ENCODE results near the gene ZBTB4. TPM values are rescaled to one million over a fixed set of nuclear protein-coding genes. Genes with fewer than 3 reads are reported as not detected.
A peak's percentile ranks its signal among the peaks of the same experiment; 100 is the strongest.

ZBTB4 gene
- total and polyA plus RNA-seq, 8 donors = 15.8 to 31.5 (median 20.1) TPM

DNA sequence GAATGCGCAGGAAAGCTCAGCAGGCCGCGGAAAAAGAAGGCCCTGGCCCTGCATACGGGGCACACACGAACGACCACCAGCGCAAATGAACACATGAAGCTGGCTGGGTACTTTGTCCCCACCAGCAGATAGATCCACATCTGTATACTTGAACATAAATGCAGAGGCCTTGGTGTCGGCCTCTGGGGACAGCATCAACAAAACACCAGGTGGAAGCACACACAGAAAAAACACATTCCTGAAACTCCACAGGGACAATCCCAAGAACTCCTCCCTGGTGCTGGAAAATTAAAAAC, 606 bp upstream of the ZBTB4 start:
- 1 to 7% (median 5%) methylated on average over 8 of the region's 8 CpGs for WGBS, 5 donors
- peaks cover 38 to 74% (median 65%) of the 10 kb centered on the region in 4 donors for H3K4me1 ChIP-seq

DNA sequence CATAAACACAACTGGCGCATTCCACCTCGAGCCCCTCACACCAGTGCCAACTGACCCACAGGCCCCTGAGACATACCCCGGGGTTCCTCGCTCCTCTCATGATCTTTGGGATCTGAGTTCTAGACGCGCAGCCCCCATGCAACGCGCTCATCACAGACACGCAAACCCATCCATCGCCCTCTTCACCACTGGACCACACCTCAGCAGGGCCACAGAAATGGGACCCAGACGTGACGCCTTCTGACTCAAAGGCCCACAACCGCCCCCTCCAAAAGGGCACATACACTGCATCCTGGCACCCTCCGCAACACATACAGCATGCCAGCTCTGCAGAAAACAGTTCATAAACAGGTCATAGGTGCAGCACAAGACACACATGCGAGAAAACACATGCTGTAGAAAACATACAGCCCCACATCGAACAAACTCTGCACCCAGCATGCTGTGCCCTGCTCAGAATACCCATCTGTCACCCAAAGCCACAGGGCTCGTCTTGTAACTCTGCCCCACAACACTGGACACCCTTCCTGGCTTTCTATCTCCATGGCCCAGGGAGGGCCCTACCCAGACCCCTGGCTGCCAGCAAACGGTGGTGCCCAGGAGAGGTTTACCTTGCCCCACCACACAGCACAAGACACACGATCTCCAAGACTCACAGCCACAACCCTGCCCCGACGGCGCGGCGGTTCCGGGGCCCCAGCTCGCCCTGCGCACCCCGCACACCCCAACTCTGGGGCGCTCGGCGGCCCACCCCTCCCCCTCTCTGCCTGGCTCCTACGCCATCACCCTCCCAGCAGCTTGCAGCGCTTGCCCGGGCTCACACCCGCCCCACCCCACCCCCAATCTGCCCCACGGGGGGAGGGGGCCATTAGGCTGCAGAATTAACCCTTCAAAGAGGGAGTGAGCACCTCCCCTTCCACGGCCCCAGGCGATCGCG, 887 bp downstream of the ZBTB4 start:
- TF ChIP-seq, protein P1, sequence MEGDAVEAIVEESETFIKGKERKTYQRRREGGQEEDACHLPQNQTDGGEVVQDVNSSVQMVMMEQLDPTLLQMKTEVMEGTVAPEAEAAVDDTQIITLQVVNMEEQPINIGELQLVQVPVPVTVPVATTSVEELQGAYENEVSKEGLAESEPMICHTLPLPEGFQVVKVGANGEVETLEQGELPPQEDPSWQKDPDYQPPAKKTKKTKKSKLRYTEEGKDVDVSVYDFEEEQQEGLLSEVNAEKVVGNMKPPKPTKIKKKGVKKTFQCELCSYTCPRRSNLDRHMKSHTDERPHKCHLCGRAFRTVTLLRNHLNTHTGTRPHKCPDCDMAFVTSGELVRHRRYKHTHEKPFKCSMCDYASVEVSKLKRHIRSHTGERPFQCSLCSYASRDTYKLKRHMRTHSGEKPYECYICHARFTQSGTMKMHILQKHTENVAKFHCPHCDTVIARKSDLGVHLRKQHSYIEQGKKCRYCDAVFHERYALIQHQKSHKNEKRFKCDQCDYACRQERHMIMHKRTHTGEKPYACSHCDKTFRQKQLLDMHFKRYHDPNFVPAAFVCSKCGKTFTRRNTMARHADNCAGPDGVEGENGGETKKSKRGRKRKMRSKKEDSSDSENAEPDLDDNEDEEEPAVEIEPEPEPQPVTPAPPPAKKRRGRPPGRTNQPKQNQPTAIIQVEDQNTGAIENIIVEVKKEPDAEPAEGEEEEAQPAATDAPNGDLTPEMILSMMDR (IDR thresholded peaks at IDR 0.05) = no peak
- TF ChIP-seq POLR2A (IDR thresholded peaks at IDR 0.05) (no peak), POLR2AphosphoS5 (IDR thresholded peaks at IDR 0.05) (no peak), EP300 (IDR thresholded peaks at IDR 0.05) (no peak)
- Histone ChIP-seq H3K9me3 (no peaks in the 10 kb centered on the region), H3K27ac (peak overlapping the region; percentile 97 to 100 (median 100)), H3K27me3 (no peaks in the 10 kb centered on the region), H3K4me3 (peak overlapping the region; percentile 87 to 99 (median 96)), H3K4me1 (peaks cover 38 to 85% (median 69%) of the 10 kb centered on the region in 4 donors), H3K36me3 (no peaks in the 10 kb centered on the region)
- WGBS, 5 donors = 7 to 25% (median 16%) methylated on average over 17 to 39 of the region's 40 CpGs
- intact Hi-C loops (cut with DNase I; ENCODE audit: low total_unique reads) = loop anchor here (5.0 kb wide), 1 partner anchor 41 kb away; the partner anchor contains the start of genes FGF11 and TMEM102
- peak; percentile 55 to 86 for DNase-seq

More for the DNA sequence above, 606 bp upstream of the ZBTB4 start:
- DNase-seq = no peak
- Histone ChIP-seq H3K27me3 (no peaks in the 10 kb centered on the region), H3K27ac (peak overlapping the region; percentile 97 to 100 (median 100)), H3K36me3 (no peaks in the 10 kb centered on the region), H3K4me3 (peak overlapping the region; percentile 87 to 99 (median 96)), H3K9me3 (no peaks in the 10 kb centered on the region)
- intact Hi-C loops (cut with DNase I; ENCODE audit: low total_unique reads) = no loop called here
- no peak for TF ChIP-seq POLR2AphosphoS5 (IDR thresholded peaks at IDR 0.05)
- no peak for TF ChIP-seq EP300 (IDR thresholded peaks at IDR 0.05)
- TF ChIP-seq, protein P1 (IDR thresholded peaks at IDR 0.05) = no peak
- no peak for TF ChIP-seq POLR2A (IDR thresholded peaks at IDR 0.05)

DNA sequence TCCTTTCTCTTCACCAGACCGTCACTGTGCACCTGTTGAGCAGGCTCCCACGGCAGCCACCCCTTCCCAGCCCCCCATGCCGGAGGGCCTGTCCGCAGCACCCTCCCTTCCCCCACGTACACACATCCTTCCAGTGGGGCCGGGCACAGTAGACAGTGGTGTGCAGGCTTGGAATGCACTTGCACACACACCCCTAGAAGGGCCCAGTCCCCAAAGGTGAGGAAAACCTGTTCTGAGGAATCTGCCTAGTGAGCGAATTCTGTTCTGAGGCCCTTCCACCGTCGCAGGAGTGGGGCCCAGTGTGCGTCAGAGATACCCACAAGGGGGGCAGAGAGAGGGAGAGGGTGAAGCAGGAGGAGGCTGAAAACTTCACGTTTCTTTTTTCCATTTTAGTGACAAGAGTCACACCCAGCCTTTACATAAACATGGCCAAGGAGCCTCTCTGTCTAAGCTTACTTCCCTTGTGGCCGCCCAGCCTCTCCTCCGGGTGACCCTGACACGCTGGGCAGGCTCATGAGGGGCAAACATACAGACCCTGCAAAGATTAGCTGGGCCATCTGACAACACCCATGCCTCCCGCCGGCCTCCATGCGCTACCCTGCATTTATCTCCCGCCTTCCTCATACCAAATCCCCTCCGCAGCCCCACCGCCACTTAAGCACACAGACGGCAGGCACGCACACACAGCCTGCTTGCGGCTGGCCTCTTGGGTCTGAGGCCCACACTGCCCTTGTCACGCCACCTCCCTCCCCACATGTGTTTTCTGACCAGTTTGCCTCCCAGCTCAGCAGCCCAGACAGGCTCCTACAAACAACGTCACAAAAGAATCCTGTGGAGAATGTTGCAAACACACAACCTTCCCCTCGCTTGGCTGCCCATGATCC, 1.8 kb downstream of the ZBTB4 start:
- WGBS, 5 donors = 13 to 20% (median 14%) methylated on average over 26 of the region's 26 CpGs
- TF ChIP-seq POLR2AphosphoS5 (IDR thresholded peaks at IDR 0.05) (peak; percentile 18 to 64 (median 43)), EP300 (IDR thresholded peaks at IDR 0.05) (no peak)
- intact Hi-C loops (cut with DNase I; ENCODE audit: low total_unique reads) = loop anchor here (5.0 kb wide), 1 partner anchor 40 kb away; the partner anchor contains the start of genes FGF11 and TMEM102
- H3K4me3 ChIP-seq = peak overlapping the region; percentile 87 to 99 (median 96)
- H3K4me1 ChIP-seq = peaks cover 38 to 85% (median 65%) of the 10 kb centered on the region in 4 donors
- peak overlapping the region; percentile 97 to 100 (median 100) for H3K27ac ChIP-seq
- no peaks in the 10 kb centered on the region for H3K36me3 ChIP-seq
- H3K9me3 ChIP-seq = no peaks in the 10 kb centered on the region
- H3K27me3 ChIP-seq = no peaks in the 10 kb centered on the region
- peak; percentile 60 to 89 for DNase-seq

DNA sequence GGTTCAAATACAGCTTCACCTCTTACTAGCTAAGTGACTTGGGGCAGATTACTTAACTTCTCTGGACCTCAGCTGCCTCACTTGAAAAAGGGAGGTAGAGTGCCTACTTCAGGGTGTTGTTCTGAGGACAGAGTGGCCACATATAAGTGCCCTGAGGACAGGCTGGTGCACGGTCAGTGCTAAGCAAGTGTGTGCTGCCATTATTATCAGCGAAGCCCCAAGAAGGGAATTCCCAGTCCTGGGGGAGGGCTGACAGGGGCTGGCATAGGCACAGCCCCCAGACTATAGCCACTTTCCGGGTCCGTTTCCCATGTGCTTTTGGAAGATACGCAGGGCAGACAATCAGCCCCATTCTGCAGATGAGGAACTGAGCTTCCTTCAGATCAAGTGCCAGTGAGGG, 2.5 kb downstream of the ZBTB4 start:
- intact Hi-C loops (cut with DNase I; ENCODE audit: low total_unique reads) = loop anchor here (5.0 kb wide), 1 partner anchor 40 kb away; the partner anchor contains the start of genes FGF11 and TMEM102
- Histone ChIP-seq H3K9me3 (no peaks in the 10 kb centered on the region), H3K4me1 (peaks cover 42 to 85% (median 65%) of the 10 kb centered on the region in 4 donors), H3K4me3 (peak overlapping the region in 2 of 4 donors; percentile 87 to 92), H3K27ac (peak overlapping the region in 4 of 5 donors; percentile 97 to 100 (median 100)), H3K27me3 (no peaks in the 10 kb centered on the region), H3K36me3 (no peaks in the 10 kb centered on the region)
- WGBS, 5 donors = 79 to 90% (median 86%) methylated on average over 4 to 5 of the region's 5 CpGs
- no peak for DNase-seq
- TF ChIP-seq POLR2AphosphoS5 (IDR thresholded peaks at IDR 0.05) = no peak
- TF ChIP-seq POLR2A (IDR thresholded peaks at IDR 0.05) = no peak
- TF ChIP-seq, protein P1 (IDR thresholded peaks at IDR 0.05) = no peak
- no peak for TF ChIP-seq EP300 (IDR thresholded peaks at IDR 0.05)

Data from stomach (tissue), 9 donors.